GM23338 (cell line): ENCODE data around the gene DNAH17. TPM values are rescaled to one million over a fixed set of nuclear protein-coding genes. Genes with fewer than 3 reads are reported as not detected.

Experiments
- ATAC-seq: fragments of 200-7000 bp; cut with Tn5 transposase; 3 replicates; pipeline ENCODE4 v1.9.1; 2020
- DNase-seq: peaks from one replicate; pipeline ENCODE4 v3.0.0-alpha.2; 2015; ENCODE audit warnings: low spot score
- H2AFZ ChIP-seq: fragments of 200-600 bp; sonication (generic); 2 replicates; pipeline ENCODE4 v1.8.0; 2016; ENCODE audit warnings: antibody characterized with exemption, mild to moderate bottlenecking, moderate library complexity
- H3F3A ChIP-seq: fragments of 200-600 bp; sonication (generic); replicated peaks from 2 replicates; pipeline ENCODE4 v1.8.0; 2017; ENCODE audit warnings: antibody characterized with exemption, mixed run types, low read depth
- H3K27ac ChIP-seq: fragments of 200-600 bp; sonication (generic); 2 replicates; pipeline ENCODE4 v1.6.1; 2016; ENCODE audit warnings: low read depth
- H3K27me3 ChIP-seq: fragments of 200-600 bp; sonication (generic); 2 replicates; pipeline ENCODE4 v1.8.0; 2016; ENCODE audit warnings: mild to moderate bottlenecking, mixed run types, moderate library complexity; ENCODE audit not compliant: insufficient read depth
- H3K36me3 ChIP-seq: fragments of 200-600 bp; sonication (generic); 2 replicates; pipeline ENCODE4 v1.8.0; 2016; ENCODE audit warnings: mild to moderate bottlenecking; ENCODE audit not compliant: insufficient read depth
- H3K4me1 ChIP-seq: fragments of 200-600 bp; sonication (generic); 2 replicates; pipeline ENCODE4 v1.8.0; 2016; ENCODE audit warnings: mild to moderate bottlenecking, moderate library complexity; ENCODE audit not compliant: insufficient read depth
- H3K4me2 ChIP-seq: fragments of 200-600 bp; sonication (generic); 2 replicates; pipeline ENCODE4 v1.7.1; 2017; ENCODE audit warnings: mixed run types
- H3K4me3 ChIP-seq: fragments of 200-600 bp; sonication (generic); 2 replicates; pipeline ENCODE4 v1.6.1; 2016; ENCODE audit warnings: mixed run types
- H3K79me2 ChIP-seq: fragments of 200-600 bp; sonication (generic); replicated peaks from 2 replicates; pipeline ENCODE4 v1.8.0; 2017; ENCODE audit warnings: mild to moderate bottlenecking; ENCODE audit not compliant: insufficient read depth
- H3K9me2 ChIP-seq: fragments of 200-600 bp; sonication (generic); 2 replicates; pipeline ENCODE4 v1.8.0; 2017; ENCODE audit not compliant: insufficient read depth
- H4K20me1 ChIP-seq: fragments of 200-600 bp; sonication (generic); replicated peaks from 2 replicates; pipeline ENCODE4 v1.8.0; 2017; ENCODE audit warnings: mild to moderate bottlenecking; ENCODE audit not compliant: insufficient read depth
- H3K27ac Mint-ChIP-seq: 2 replicates; pipeline ENCODE4 v1.8.0; 2020; ENCODE audit warnings: inconsistent platforms, mild to moderate bottlenecking, moderate library complexity, mixed read lengths
- H3K27me3 Mint-ChIP-seq: 3 replicates; pipeline ENCODE4 v1.8.0; 2022; ENCODE audit warnings: low read depth, mild to moderate bottlenecking, moderate library complexity, mixed read lengths, inconsistent platforms; ENCODE audit not compliant: insufficient read depth, poor library complexity
- H3K36me3 Mint-ChIP-seq: 3 replicates; pipeline ENCODE4 v1.8.0; 2021; ENCODE audit warnings: low read depth, mild to moderate bottlenecking, inconsistent platforms, moderate library complexity, mixed read lengths
- H3K4me1 Mint-ChIP-seq: 3 replicates; pipeline ENCODE4 v1.8.0; 2020; ENCODE audit warnings: mild to moderate bottlenecking, inconsistent platforms, mixed read lengths
- H3K4me3 Mint-ChIP-seq: 3 replicates; pipeline ENCODE4 v1.8.0; 2021; ENCODE audit warnings: moderate library complexity, mild to moderate bottlenecking, inconsistent platforms, mixed read lengths
- H3K9me3 Mint-ChIP-seq: 3 replicates; pipeline ENCODE4 v1.8.0; 2020; ENCODE audit warnings: moderate library complexity, mild to moderate bottlenecking, inconsistent platforms, mixed read lengths
- CREB1 ChIP-seq: fragments of 250-450 bp; sonication (Bioruptor Pico); IDR thresholded peaks from 2 replicates; pipeline ENCODE4 v1.5.0; 2020; ENCODE audit warnings: low read depth, mild to moderate bottlenecking, moderate library complexity
- CTCF ChIP-seq, 2 experiments: fragments of 200-600 bp in 1 of 2; sonication (generic) in 1 of 2; conservative IDR thresholded peaks; 2 replicates each; pipeline versions ENCODE4 v1.5.1 to v1.6.1; 2016 to 2017; ENCODE audit warnings: antibody characterized with exemption in 2 of 2, low read depth in 2 of 2, mild to moderate bottlenecking in 2 of 2, moderate library complexity in 1 of 2
- EZH2 ChIP-seq: fragments of 200-600 bp; sonication (generic); IDR thresholded peaks from one replicate; pipeline ENCODE4 v1.8.0; 2017; ENCODE audit warnings: antibody characterized with exemption, mild to moderate bottlenecking, low read depth; ENCODE audit not compliant: unreplicated experiment
- EZH2phosphoT487 ChIP-seq: fragments of 200-600 bp; sonication (generic); IDR thresholded peaks from one replicate; pipeline ENCODE4 v1.8.1; 2018; ENCODE audit warnings: antibody characterized with exemption; ENCODE audit not compliant: unreplicated experiment
- JUNB ChIP-seq: IDR thresholded peaks from one replicate; pipeline ENCODE4 v1.6.1; 2016; ENCODE audit warnings: antibody characterized with exemption; ENCODE audit not compliant: unreplicated experiment
- POLR2AphosphoS5 ChIP-seq: IDR thresholded peaks from 2 replicates; pipeline ENCODE4 v1.6.1; 2016; ENCODE audit warnings: antibody characterized with exemption, low read depth
- REST ChIP-seq: IDR thresholded peaks from one replicate; pipeline ENCODE4 v1.6.1; 2018; ENCODE audit warnings: antibody characterized with exemption; ENCODE audit not compliant: unreplicated experiment
- STAT1 ChIP-seq: IDR thresholded peaks from one replicate; pipeline ENCODE4 v1.6.1; 2016; ENCODE audit warnings: antibody characterized with exemption; ENCODE audit not compliant: unreplicated experiment
- ZNF114 ChIP-seq: fragments of 250-450 bp; sonication (Bioruptor Pico); IDR thresholded peaks from 2 replicates; pipeline ENCODE4 v1.5.0; 2020; ENCODE audit warnings: mild to moderate bottlenecking, moderate library complexity
- polyA plus RNA-seq: library from polyadenylated mRNA; unstranded; fragments of >200 nt; fragmentation: Nextera tagmentation; extraction: Ambion mirVana; gene quantifications from 2 replicates; pipeline ENCODE4 v1.2.1, GENCODE V29; 2016
- total RNA-seq: library from RNA; depleted of rRNA; stranded (reverse); fragments of >200 nt; shearing (Covaris generic); gene quantifications from 2 replicates; pipeline ENCODE4 v1.2.3, GENCODE V29; 2014
- TF ChIP-seq, protein P1 (sequence below): fragments of 250-450 bp; sonication (Bioruptor Pico); IDR thresholded peaks from 2 replicates; pipeline ENCODE4 v1.5.0; 2020; ENCODE audit warnings: mild to moderate bottlenecking, moderate library complexity
- TF ChIP-seq, protein P2 (sequence below): IDR thresholded peaks from 2 replicates; pipeline ENCODE4 v1.6.1; 2016; ENCODE audit warnings: antibody characterized with exemption

Gene DNAH17
- total and polyA plus RNA-seq, 2 experiments from 2014 or later = 0.59 to 2.0 TPM

DNA sequence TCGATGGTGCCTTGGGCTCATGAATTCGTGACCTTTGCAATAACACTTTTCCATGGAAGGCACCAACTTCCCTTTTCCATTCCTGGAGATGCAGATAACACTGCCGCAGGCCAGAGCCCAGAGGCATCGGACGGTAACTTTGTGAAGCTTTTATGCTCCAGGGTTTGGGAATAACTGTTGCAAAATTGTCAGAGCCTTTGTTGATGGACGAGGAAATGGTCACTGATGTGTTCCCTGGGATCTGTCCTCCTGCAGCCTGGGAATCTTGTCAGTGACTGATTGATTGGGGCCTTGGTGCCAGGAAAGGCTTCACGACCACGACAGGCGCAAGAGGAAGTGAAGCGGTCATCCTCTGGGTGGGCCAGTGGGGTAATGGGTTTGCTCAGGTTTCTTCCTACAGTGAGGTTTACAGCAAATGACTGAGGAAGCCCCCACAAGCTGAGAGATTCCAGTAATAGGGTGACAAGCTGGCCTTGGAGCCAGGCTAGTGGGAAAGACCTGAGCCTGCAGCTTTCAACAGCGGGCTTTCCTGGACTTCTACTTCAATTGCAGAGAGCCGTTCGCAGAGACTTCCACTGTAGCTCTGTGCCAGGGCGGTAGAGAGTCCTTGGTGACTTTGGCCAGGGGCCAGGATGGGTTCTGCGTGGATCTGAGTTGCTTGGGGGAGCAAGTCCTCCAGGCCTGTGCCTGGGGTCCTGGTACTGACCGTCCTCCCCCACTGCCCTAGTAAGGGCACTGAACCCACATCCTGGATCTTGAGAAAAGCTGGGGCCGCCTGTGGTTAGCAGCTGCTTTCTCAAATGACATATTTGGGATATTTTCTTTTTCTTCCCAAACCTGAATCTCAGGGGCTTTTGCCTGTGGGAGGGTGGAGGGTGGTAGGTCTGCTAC, 161.1 kb downstream of the DNAH17 start:
- DNase-seq = no peak
- Histone ChIP-seq H4K20me1 (peaks cover 20% of the 10 kb centered on the region), H3K79me2 (peaks cover 37% of the 10 kb centered on the region), H3K4me1 (peaks cover 8% of the 10 kb centered on the region; the same call in 1 of the 2 replicates), H2AFZ (no peak overlapping the region), H3K27me3 (no peaks in the 10 kb centered on the region), H3K27ac (0 out of 2 replicates have a peak overlapping the region, but pooled peaks have one; percentile 55), H3K36me3 (peaks cover 14% of the 10 kb centered on the region), H3F3A (peaks cover 17% of the 10 kb centered on the region), H3K4me3 (no peak overlapping the region), H3K4me2 (no peak overlapping the region), H3K9me2 (no peaks in the 10 kb centered on the region)
- no peak overlapping the region for H3K4me3 Mint-ChIP-seq
- TF ChIP-seq, protein P1, sequence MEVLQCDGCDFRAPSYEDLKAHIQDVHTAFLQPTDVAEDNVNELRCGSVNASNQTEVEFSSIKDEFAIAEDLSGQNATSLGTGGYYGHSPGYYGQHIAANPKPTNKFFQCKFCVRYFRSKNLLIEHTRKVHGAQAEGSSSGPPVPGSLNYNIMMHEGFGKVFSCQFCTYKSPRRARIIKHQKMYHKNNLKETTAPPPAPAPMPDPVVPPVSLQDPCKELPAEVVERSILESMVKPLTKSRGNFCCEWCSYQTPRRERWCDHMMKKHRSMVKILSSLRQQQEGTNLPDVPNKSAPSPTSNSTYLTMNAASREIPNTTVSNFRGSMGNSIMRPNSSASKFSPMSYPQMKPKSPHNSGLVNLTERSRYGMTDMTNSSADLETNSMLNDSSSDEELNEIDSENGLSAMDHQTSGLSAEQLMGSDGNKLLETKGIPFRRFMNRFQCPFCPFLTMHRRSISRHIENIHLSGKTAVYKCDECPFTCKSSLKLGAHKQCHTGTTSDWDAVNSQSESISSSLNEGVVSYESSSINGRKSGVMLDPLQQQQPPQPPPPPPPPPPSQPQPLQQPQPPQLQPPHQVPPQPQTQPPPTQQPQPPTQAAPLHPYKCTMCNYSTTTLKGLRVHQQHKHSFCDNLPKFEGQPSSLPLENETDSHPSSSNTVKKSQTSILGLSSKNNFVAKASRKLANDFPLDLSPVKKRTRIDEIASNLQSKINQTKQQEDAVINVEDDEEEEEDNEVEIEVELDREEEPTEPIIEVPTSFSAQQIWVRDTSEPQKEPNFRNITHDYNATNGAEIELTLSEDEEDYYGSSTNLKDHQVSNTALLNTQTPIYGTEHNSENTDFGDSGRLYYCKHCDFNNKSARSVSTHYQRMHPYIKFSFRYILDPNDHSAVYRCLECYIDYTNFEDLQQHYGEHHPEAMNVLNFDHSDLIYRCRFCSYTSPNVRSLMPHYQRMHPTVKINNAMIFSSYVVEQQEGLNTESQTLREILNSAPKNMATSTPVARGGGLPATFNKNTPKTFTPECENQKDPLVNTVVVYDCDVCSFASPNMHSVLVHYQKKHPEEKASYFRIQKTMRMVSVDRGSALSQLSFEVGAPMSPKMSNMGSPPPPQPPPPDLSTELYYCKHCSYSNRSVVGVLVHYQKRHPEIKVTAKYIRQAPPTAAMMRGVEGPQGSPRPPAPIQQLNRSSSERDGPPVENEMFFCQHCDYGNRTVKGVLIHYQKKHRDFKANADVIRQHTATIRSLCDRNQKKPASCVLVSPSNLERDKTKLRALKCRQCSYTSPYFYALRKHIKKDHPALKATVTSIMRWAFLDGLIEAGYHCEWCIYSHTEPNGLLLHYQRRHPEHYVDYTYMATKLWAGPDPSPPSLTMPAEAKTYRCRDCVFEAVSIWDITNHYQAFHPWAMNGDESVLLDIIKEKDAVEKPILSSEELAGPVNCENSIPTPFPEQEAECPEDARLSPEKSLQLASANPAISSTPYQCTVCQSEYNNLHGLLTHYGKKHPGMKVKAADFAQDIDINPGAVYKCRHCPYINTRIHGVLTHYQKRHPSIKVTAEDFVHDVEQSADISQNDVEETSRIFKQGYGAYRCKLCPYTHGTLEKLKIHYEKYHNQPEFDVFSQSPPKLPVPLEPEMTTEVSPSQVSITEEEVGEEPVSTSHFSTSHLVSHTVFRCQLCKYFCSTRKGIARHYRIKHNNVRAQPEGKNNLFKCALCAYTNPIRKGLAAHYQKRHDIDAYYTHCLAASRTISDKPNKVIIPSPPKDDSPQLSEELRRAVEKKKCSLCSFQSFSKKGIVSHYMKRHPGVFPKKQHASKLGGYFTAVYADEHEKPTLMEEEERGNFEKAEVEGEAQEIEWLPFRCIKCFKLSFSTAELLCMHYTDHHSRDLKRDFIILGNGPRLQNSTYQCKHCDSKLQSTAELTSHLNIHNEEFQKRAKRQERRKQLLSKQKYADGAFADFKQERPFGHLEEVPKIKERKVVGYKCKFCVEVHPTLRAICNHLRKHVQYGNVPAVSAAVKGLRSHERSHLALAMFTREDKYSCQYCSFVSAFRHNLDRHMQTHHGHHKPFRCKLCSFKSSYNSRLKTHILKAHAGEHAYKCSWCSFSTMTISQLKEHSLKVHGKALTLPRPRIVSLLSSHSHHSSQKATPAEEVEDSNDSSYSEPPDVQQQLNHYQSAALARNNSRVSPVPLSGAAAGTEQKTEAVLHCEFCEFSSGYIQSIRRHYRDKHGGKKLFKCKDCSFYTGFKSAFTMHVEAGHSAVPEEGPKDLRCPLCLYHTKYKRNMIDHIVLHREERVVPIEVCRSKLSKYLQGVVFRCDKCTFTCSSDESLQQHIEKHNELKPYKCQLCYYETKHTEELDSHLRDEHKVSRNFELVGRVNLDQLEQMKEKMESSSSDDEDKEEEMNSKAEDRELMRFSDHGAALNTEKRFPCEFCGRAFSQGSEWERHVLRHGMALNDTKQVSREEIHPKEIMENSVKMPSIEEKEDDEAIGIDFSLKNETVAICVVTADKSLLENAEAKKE (CRISPR knock-in tag) = no peak
- TF ChIP-seq POLR2AphosphoS5 (no peak), EZH2 (no peak), EZH2phosphoT487 (no peak), ZNF114 (CRISPR knock-in tag) (no peak), JUNB (no peak), STAT1 (no peak), CREB1 (CRISPR knock-in tag) (no peak), REST (no peak), CTCF (conservative IDR thresholded peaks at IDR 0.05; ENCODE audit: low read depth in 2 of 2) (no peak)
- TF ChIP-seq, protein P2, sequence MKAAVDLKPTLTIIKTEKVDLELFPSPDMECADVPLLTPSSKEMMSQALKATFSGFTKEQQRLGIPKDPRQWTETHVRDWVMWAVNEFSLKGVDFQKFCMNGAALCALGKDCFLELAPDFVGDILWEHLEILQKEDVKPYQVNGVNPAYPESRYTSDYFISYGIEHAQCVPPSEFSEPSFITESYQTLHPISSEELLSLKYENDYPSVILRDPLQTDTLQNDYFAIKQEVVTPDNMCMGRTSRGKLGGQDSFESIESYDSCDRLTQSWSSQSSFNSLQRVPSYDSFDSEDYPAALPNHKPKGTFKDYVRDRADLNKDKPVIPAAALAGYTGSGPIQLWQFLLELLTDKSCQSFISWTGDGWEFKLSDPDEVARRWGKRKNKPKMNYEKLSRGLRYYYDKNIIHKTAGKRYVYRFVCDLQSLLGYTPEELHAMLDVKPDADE = no peak
- H3K4me1 Mint-ChIP-seq = peaks cover 27% of the 10 kb centered on the region
- H3K27ac Mint-ChIP-seq = no peak overlapping the region; the same call in 1 of the 2 replicates
- peaks cover 9% of the 10 kb centered on the region for H3K27me3 Mint-ChIP-seq
- no peak for ATAC-seq
- H3K36me3 Mint-ChIP-seq = peaks cover 51% of the 10 kb centered on the region
- H3K9me3 Mint-ChIP-seq = no peaks in the 10 kb centered on the region
